ENCODE results near the gene TEX35. TPM values are rescaled to one million over a fixed set of nuclear protein-coding genes. Genes with fewer than 3 reads are reported as not detected.

The TEX35 gene
- not detected for total RNA-seq

DNA sequence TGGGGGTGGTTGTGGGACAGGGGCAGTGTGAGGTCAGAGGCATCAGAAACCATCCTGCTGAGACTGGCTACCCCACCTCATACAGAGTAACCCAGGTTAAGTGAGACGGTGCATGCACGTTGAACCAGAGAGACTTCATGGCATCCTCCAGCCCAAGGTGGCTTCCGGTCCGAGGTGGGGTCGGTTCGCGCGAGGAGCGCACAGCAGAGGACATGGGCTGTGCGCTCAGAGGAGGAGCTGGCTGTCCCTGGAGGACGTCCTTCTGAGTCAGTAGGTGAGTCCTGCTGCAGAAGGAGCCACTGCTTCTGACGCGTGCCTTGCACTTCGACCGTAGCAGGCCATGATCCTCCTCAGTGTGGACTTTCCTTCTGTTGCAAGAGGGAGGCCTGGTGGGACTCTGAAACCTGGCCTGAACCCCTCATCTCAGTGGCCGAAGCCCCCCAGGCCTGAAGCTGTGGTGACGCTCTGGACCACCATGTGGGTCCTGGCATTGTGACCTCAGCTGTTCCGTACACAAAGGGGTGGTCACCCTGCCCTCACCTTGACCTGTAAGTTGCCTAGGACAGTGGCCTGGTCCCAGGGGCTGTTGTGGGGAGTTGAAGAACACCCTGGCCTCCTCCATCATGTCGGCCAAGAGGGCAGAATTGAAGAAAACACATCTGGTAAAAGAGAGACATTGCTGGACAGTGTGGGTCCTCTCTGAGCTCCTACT is at the start of gene TEX35:
TSS of gene TEX35 (plus strand) at position 544 of the 712 bp plus-strand sequence. CDS start at position 624, 80 bp downstream.
- no peak within 1 kb of the TSS for H3K4me3 Mint-ChIP-seq
- ATAC-seq (replicated peaks in 1 of 2) (no peak), DNase-seq (no peak)
- H3K27ac Mint-ChIP-seq = no peak within 1 kb of the TSS
- H3K4me1 Mint-ChIP-seq (ENCODE audit: low read depth) = no peaks in the 10 kb centered on the region
- H3K9me3 Mint-ChIP-seq = no peaks in the 10 kb centered on the region
- H3K27me3 Mint-ChIP-seq (ENCODE audit: low read depth) = no peaks in the 10 kb centered on the region
- H3K36me3 Mint-ChIP-seq (ENCODE audit: insufficient read depth in 2 of 2) = no peaks in the 10 kb centered on the region

DNA sequence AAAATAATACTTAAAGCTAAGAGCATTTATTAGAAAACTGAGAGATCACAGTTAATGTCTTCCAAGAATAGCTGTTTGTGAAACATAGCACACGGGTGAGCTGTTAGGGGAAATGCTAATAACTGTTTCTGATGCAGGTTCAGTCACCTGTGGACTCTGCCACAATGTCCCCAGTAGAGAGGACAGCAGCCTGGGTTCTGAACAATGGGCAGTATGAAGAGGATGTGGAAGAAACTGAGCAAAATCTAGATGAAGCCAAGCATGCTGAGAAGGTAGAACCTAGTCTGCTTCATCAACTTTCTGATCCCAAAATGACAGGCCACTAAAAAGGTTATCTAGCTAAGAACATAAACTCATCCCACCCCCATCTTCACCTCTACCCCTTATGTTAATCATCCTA is 48.8 kb upstream of the TEX35 start:
- Mint-ChIP-seq H3K36me3 (ENCODE audit: insufficient read depth in 2 of 2) (no peaks in the 10 kb centered on the region), H3K9me3 (no peaks in the 10 kb centered on the region), H3K27ac (no peak overlapping the region), H3K27me3 (ENCODE audit: low read depth) (peaks cover 5% of the 10 kb centered on the region), H3K4me1 (ENCODE audit: low read depth) (no peaks in the 10 kb centered on the region), H3K4me3 (no peak overlapping the region)
- no peak for ATAC-seq (replicated peaks in 1 of 2)
- no peak for DNase-seq

GRCh38 chr1:178464566-178464965 is 48.3 kb upstream of the TEX35 start:
- Mint-ChIP-seq H3K9me3 (no peaks in the 10 kb centered on the region), H3K36me3 (ENCODE audit: insufficient read depth in 2 of 2) (no peaks in the 10 kb centered on the region), H3K4me1 (ENCODE audit: low read depth) (no peaks in the 10 kb centered on the region), H3K4me3 (no peak overlapping the region), H3K27me3 (ENCODE audit: low read depth) (peaks cover 5% of the 10 kb centered on the region), H3K27ac (no peak overlapping the region)
- ATAC-seq (replicated peaks in 1 of 2) (no peak), DNase-seq (no peak)

DNA sequence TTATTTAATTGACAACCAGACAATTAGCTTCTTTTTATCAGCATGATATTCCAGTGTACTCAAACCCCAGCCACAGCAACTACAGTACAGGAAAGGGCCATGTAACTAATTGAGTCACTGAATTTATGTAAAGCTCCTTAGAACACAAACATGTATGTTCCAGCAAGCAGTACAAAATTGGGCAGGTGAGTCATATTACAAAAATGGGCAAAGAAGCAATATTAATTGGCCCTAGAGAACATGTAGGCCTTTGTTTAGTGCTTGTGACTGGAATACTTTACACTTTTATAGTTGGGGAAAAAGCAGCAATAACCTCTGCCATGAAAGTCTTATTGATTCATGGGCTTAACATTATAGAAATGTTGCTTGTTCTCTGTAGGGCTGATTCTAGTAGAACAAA is 47.9 kb upstream of the TEX35 start:
- H3K27me3 Mint-ChIP-seq (ENCODE audit: low read depth) = peaks cover 5% of the 10 kb centered on the region
- ATAC-seq (replicated peaks in 1 of 2) (no peak), DNase-seq (no peak)
- no peaks in the 10 kb centered on the region for H3K36me3 Mint-ChIP-seq (ENCODE audit: insufficient read depth in 2 of 2)
- no peak overlapping the region for H3K27ac Mint-ChIP-seq
- no peaks in the 10 kb centered on the region for H3K9me3 Mint-ChIP-seq
- H3K4me1 Mint-ChIP-seq (ENCODE audit: low read depth) = no peaks in the 10 kb centered on the region
- H3K4me3 Mint-ChIP-seq = no peak overlapping the region

- Mint-ChIP-seq H3K36me3 (ENCODE audit: insufficient read depth in 2 of 2) (no peaks in the 10 kb centered on the region), H3K4me3 (no peak overlapping the region), H3K9me3 (no peaks in the 10 kb centered on the region), H3K4me1 (ENCODE audit: low read depth) (no peaks in the 10 kb centered on the region), H3K27me3 (ENCODE audit: low read depth) (peaks cover 5% of the 10 kb centered on the region), H3K27ac (no peak overlapping the region)
- ATAC-seq (replicated peaks in 1 of 2) = no peak
- no peak for DNase-seq
These were observed 45.1 kb upstream of the TEX35 start for GRCh38 chr1:178467837-178468236.

DNA sequence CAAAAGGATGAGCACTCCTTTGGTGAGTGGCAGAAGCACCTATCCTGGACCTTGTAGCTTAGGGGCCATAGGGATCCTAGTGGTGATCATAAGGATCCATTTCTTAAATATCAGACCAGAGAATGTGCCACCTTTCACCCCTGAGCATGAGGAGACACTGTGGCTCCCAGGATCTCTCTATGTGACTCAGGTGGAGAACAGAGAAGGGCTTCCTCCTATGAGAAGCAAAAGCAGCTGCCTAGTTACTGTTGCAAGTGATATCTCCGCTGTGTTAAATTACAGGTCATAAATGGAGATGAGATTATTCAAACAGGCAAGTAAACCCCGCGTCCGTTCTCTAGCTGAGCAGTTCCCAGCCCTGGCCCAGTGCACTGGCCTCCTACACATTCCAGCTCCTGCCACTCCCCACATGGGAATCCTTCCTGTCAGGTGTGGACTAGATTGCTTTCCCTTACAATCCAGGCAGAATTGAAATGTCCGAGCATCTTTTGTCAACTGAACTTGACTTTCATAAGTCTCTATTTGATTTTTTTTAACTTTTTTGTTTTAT is 42.4 kb upstream of the TEX35 start:
- H3K27ac Mint-ChIP-seq = no peak overlapping the region
- no peak for ATAC-seq (replicated peaks in 1 of 2)
- H3K4me1 Mint-ChIP-seq (ENCODE audit: low read depth) = no peaks in the 10 kb centered on the region
- H3K36me3 Mint-ChIP-seq (ENCODE audit: insufficient read depth in 2 of 2) = no peaks in the 10 kb centered on the region
- DNase-seq = no peak
- H3K9me3 Mint-ChIP-seq = no peaks in the 10 kb centered on the region
- H3K4me3 Mint-ChIP-seq = no peak overlapping the region
- peaks cover 12% of the 10 kb centered on the region for H3K27me3 Mint-ChIP-seq (ENCODE audit: low read depth)

GRCh38 chr1:178472531-178472930 is 40.4 kb upstream of the TEX35 start:
- DNase-seq = no peak
- H3K36me3 Mint-ChIP-seq (ENCODE audit: insufficient read depth in 2 of 2) = no peaks in the 10 kb centered on the region
- H3K4me1 Mint-ChIP-seq (ENCODE audit: low read depth) = no peaks in the 10 kb centered on the region
- H3K27me3 Mint-ChIP-seq (ENCODE audit: low read depth) = peaks cover 12% of the 10 kb centered on the region
- no peaks in the 10 kb centered on the region for H3K9me3 Mint-ChIP-seq
- no peak overlapping the region for H3K4me3 Mint-ChIP-seq
- H3K27ac Mint-ChIP-seq = no peak overlapping the region
- no peak for ATAC-seq (replicated peaks in 1 of 2)

GRCh38 chr1:178477373-178477772 is 35.5 kb upstream of the TEX35 start:
- H3K27ac Mint-ChIP-seq = no peak overlapping the region
- H3K9me3 Mint-ChIP-seq = no peaks in the 10 kb centered on the region
- H3K27me3 Mint-ChIP-seq (ENCODE audit: low read depth) = peaks cover 20% of the 10 kb centered on the region
- H3K4me3 Mint-ChIP-seq = no peak overlapping the region
- DNase-seq (no peak), ATAC-seq (replicated peaks in 1 of 2) (no peak)
- no peaks in the 10 kb centered on the region for H3K4me1 Mint-ChIP-seq (ENCODE audit: low read depth)
- no peaks in the 10 kb centered on the region for H3K36me3 Mint-ChIP-seq (ENCODE audit: insufficient read depth in 2 of 2)

DNA sequence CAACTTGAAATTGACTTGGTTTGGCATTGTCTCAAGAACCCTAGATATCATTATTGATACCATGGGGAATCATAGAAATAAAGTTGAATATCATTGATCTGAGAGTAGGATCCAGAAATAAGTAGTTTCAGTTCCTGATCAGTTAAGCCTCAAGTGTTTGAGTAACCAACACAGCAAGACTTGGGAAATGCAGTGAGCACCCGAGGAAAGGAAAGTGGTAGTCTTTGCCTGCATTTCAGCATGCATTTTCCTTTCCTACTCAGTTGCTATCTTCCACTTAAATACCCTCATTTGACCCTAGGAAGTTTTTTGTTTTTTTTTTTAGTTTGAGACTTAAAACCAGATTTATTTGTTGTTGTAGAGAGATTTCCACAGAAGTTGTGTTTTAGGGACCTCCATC is 35.1 kb upstream of the TEX35 start:
- Mint-ChIP-seq H3K4me3 (no peak overlapping the region), H3K27me3 (ENCODE audit: low read depth) (peaks cover 20% of the 10 kb centered on the region), H3K27ac (no peak overlapping the region), H3K9me3 (no peaks in the 10 kb centered on the region), H3K4me1 (ENCODE audit: low read depth) (no peaks in the 10 kb centered on the region), H3K36me3 (ENCODE audit: insufficient read depth in 2 of 2) (no peaks in the 10 kb centered on the region)
- ATAC-seq (replicated peaks in 1 of 2) = no peak
- DNase-seq = no peak

DNA sequence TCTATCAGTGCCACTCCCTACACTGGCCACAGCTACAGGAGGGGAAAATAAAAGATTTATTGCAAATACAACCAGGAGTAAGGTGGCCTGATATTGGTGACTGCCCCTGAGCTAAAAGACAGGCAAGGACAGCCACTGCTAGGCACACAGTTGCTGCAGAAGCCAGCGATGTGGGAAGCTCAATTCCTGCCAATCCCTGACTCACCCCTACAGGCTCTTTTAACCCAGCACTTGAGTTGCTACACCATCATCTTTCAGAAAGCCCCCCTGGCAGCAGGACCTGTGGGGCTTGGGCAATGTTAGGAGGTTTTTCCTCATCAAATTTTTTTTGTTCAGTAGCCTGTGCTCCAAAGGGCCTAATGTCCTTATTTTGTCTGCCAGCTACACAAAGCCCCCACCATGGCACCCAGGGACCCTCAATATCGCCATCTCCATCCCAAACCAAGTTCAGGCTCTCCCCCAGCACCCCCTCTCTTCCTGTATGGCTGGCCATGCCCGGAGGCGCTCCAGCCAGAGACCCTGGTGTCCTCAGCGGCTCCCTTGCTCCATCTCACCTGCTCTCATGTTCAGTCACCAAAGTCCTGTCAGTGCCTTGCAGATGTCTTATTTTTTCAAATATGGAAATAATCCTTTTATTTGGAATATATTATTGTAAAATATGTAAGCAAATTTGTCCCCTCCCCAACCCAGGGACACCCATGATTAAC is 29.5 kb upstream of the TEX35 start:
- no peak overlapping the region for H3K27ac Mint-ChIP-seq
- H3K9me3 Mint-ChIP-seq = no peaks in the 10 kb centered on the region

DNA sequence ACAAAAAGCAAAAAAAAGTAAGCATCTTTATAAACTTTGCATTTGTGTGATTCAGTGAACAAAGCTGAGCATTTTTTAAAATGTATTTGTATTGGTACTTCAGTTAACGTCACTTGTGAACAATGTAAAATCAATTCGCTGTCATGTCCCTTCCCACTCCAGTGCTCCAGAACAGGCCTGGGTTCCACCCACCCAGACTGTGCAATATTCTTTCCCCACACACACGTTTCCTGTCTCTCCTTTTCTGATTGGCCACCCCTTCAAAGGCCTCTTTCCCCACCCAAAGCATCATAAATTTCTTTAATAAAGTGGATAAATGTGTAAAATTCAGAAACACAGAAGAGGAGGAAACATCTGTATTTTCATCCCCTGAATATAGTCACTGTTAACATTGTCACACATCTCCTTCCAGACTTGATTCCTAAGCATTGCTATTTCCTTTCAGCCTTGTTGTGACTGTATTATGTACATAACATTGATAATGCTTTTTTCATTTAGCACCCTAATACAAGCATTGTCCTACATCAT is 28.1 kb upstream of the TEX35 start:
- H3K4me1 Mint-ChIP-seq (ENCODE audit: low read depth) = no peaks in the 10 kb centered on the region
- DNase-seq = no peak
- no peaks in the 10 kb centered on the region for H3K9me3 Mint-ChIP-seq
- H3K27me3 Mint-ChIP-seq (ENCODE audit: low read depth) = peaks cover 20% of the 10 kb centered on the region
- no peak overlapping the region for H3K4me3 Mint-ChIP-seq
- H3K27ac Mint-ChIP-seq = no peak overlapping the region
- no peak for ATAC-seq (replicated peaks in 1 of 2)
- no peaks in the 10 kb centered on the region for H3K36me3 Mint-ChIP-seq (ENCODE audit: insufficient read depth in 2 of 2)

More for the DNA sequence above, 29.5 kb upstream of the TEX35 start:
- Mint-ChIP-seq H3K27me3 (ENCODE audit: low read depth) (peaks cover 17% of the 10 kb centered on the region), H3K4me1 (ENCODE audit: low read depth) (no peaks in the 10 kb centered on the region), H3K4me3 (no peak overlapping the region), H3K36me3 (ENCODE audit: insufficient read depth in 2 of 2) (no peaks in the 10 kb centered on the region)
- no peak for DNase-seq
- no peak for ATAC-seq (replicated peaks in 1 of 2)

- no peak for DNase-seq
- no peak overlapping the region for H3K4me3 Mint-ChIP-seq
- no peak overlapping the region for H3K27ac Mint-ChIP-seq
- no peak for ATAC-seq (replicated peaks in 1 of 2)
- H3K9me3 Mint-ChIP-seq = no peaks in the 10 kb centered on the region
- no peaks in the 10 kb centered on the region for H3K4me1 Mint-ChIP-seq (ENCODE audit: low read depth)
- peaks cover 20% of the 10 kb centered on the region for H3K27me3 Mint-ChIP-seq (ENCODE audit: low read depth)
- no peaks in the 10 kb centered on the region for H3K36me3 Mint-ChIP-seq (ENCODE audit: insufficient read depth in 2 of 2)
These were observed 27.3 kb upstream of the TEX35 start for GRCh38 chr1:178485541-178485981.
